Activated naive CD4-positive, alpha-beta T cell treated with anti-CD3 and anti-CD28 coated beads, Interleukin-2, amount 10 ng/mL, durations not matched to agents 7 days and 5 days (primary cell): ENCODE measurements around the gene IL20RA.
A peak's percentile ranks its signal among the peaks of the same experiment; 100 is the strongest.
"Not testable (repeated sequence)": the region's sequence is repeated elsewhere in the genome, so short reads cannot be mapped to it uniquely, and the experiment has no call there.

ENCODE experiments used
- CTCF ChIA-PET: fragments of 350-600 bp; sonication (Branson Sonifier 250); formaldehyde crosslinking; loops from one replicate; lab custom pipeline; 2021; ENCODE audit warnings: antibody characterized with exemption; lab: Charles Lee
- DNase-seq: peaks from one replicate; pipeline ENCODE4 v3.0.0-alpha.2; 2020
- H3K27ac Mint-ChIP-seq: one replicate; pipeline ENCODE4 v1.8.0; 2021; ENCODE audit warnings: mild to moderate bottlenecking, moderate library complexity, mixed read lengths
- H3K27me3 Mint-ChIP-seq: one replicate; pipeline ENCODE4 v1.8.0; 2021; ENCODE audit warnings: mild to moderate bottlenecking, mixed read lengths
- H3K36me3 Mint-ChIP-seq: one replicate; pipeline ENCODE4 v1.8.0; 2021; ENCODE audit warnings: mixed read lengths
- H3K4me1 Mint-ChIP-seq: one replicate; pipeline ENCODE4 v1.8.0; 2021; ENCODE audit warnings: mixed read lengths
- H3K4me3 Mint-ChIP-seq: one replicate; pipeline ENCODE4 v1.8.0; 2021; ENCODE audit warnings: mild to moderate bottlenecking, moderate library complexity, mixed read lengths
- H3K9me3 Mint-ChIP-seq: one replicate; pipeline ENCODE4 v1.8.0; 2021; ENCODE audit warnings: mixed read lengths

The IL20RA gene, protein sequence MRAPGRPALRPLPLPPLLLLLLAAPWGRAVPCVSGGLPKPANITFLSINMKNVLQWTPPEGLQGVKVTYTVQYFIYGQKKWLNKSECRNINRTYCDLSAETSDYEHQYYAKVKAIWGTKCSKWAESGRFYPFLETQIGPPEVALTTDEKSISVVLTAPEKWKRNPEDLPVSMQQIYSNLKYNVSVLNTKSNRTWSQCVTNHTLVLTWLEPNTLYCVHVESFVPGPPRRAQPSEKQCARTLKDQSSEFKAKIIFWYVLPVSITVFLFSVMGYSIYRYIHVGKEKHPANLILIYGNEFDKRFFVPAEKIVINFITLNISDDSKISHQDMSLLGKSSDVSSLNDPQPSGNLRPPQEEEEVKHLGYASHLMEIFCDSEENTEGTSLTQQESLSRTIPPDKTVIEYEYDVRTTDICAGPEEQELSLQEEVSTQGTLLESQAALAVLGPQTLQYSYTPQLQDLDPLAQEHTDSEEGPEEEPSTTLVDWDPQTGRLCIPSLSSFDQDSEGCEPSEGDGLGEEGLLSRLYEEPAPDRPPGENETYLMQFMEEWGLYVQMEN

DNA sequence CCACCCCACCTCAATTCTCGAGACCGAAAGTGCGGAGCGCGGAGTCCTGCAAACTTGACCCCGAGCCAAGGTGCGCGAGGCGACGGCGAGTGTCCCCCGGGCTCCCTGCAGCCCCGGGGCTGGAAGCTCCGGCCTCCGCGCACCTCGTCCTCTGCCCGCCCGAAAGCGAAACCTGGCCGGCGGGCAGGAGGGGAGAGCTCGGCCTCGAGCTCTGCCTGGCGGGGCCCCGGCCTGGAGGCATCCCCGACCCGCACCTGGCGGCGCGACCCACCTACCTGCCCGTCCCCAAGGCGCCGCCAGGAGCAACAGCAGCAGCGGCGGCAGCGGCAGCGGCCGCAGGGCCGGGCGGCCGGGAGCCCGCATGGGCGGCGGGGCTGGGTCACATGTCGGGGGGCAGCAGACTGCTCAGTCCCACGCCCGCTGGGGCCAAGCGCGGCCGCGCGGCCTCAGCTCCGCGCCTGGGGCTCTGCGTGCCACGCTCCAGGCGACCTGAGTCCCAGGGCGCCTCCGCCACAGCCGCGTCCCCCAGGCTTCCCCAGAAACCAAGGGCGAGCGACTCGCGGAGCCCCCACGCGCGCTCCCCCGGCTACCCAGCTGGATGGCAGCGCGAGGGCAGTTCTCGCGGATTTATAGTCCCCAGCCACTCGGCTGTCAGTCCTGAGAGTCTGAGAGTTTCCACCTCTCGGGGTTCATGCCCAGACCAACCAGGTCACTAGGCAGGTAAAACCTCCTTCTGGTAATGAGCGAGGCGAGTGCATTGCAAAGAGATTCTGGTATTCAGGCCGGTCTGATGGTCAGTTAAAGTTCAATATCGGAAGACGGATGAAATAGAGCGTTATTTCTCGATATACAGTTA is at the start of gene IL20RA:
Gene IL20RA, minus strand, starts transcription at position 600 of the 856 bp plus-strand sequence. Its CDS starts 237 bp downstream, at position 363.
- H3K4me3 Mint-ChIP-seq: peak within 1 kb of the TSS; percentile 68
- CTCF ChIA-PET: no interaction called here
- peaks cover 79% of the 10 kb centered on the region for H3K27me3 Mint-ChIP-seq
- no peaks in the 10 kb centered on the region for H3K9me3 Mint-ChIP-seq
- peaks cover 2% of the 10 kb centered on the region for H3K36me3 Mint-ChIP-seq
- H3K27ac Mint-ChIP-seq: no peak within 1 kb of the TSS
- H3K4me1 Mint-ChIP-seq: peaks cover 6% of the 10 kb centered on the region
- DNase-seq: peak; percentile 29

GRCh38 chr6:137093183-137094069 is 48.7 kb upstream of the IL20RA start:
- H3K36me3 Mint-ChIP-seq: no peaks in the 10 kb centered on the region
- CTCF ChIA-PET: interaction anchor here (0.6 to 4.8 kb wide), 27 partner anchors 7 to 550 kb away, joined by 3 to 50 read pairs (median 3); no protein-coding TSS in a partner anchor
- H3K4me3 Mint-ChIP-seq: no peak overlapping the region
- H3K27ac Mint-ChIP-seq: no peak overlapping the region
- no peak for DNase-seq
- no peaks in the 10 kb centered on the region for H3K9me3 Mint-ChIP-seq
- H3K4me1 Mint-ChIP-seq: peaks cover 17% of the 10 kb centered on the region
- H3K27me3 Mint-ChIP-seq: peaks cover 10% of the 10 kb centered on the region

GRCh38 chr6:137092018-137092417 is 47.3 kb upstream of the IL20RA start:
- CTCF ChIA-PET: interaction anchor here (2.7 to 4.8 kb wide), 2 partner anchors 15 to 222 kb away, joined by 20 to 50 read pairs; no protein-coding TSS in a partner anchor
- DNase-seq: no peak

GRCh38 chr6:137089305-137089704 is 44.5 kb upstream of the IL20RA start:
- no peak overlapping the region for H3K4me3 Mint-ChIP-seq
- H3K27ac Mint-ChIP-seq: no peak overlapping the region
- CTCF ChIA-PET: interaction anchor here (1.7 kb wide), 1 partner anchor 12 kb away, joined by 8 read pairs; no protein-coding TSS in a partner anchor
- H3K9me3 Mint-ChIP-seq: no peaks in the 10 kb centered on the region
- no peak for DNase-seq
- H3K36me3 Mint-ChIP-seq: no peaks in the 10 kb centered on the region
- H3K4me1 Mint-ChIP-seq: peaks cover 2% of the 10 kb centered on the region
- peaks cover 15% of the 10 kb centered on the region for H3K27me3 Mint-ChIP-seq

More at GRCh38 chr6:137092018-137092417, 47.3 kb upstream of the IL20RA start:
- Mint-ChIP-seq H3K36me3 (no peaks in the 10 kb centered on the region), H3K27me3 (peaks cover 10% of the 10 kb centered on the region), H3K9me3 (no peaks in the 10 kb centered on the region), H3K4me1 (peaks cover 17% of the 10 kb centered on the region), H3K4me3 (no peak overlapping the region), H3K27ac (peak overlapping the region; percentile 42)

DNA sequence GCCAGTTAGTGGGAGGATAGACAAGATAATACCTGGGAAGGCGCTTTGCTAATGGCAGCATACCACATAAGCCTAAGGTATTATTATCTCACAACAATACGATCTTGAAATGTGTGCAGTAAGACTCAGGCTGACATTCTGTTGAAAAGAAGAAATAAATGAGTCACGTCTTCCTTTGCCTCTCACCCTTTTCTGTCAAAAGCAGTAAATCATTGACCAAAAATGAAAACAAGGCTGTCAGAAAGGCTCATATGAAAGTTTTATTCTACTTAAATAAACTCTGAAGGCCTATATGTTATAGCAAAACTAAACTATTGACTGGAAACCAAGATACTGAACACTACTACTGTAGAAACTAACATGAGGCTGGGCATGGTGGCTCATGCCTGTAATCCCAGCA is 43.1 kb upstream of the IL20RA start:
- Mint-ChIP-seq H3K4me1 (no peaks in the 10 kb centered on the region), H3K9me3 (no peaks in the 10 kb centered on the region), H3K36me3 (no peaks in the 10 kb centered on the region), H3K27me3 (peaks cover 17% of the 10 kb centered on the region), H3K4me3 (no peak overlapping the region), H3K27ac (no peak overlapping the region)
- DNase-seq: no peak
- CTCF ChIA-PET: interaction anchor here (0.7 to 1.7 kb wide), 2 partner anchors 11 to 413 kb away, joined by 4 to 8 read pairs; no protein-coding TSS in a partner anchor

DNA sequence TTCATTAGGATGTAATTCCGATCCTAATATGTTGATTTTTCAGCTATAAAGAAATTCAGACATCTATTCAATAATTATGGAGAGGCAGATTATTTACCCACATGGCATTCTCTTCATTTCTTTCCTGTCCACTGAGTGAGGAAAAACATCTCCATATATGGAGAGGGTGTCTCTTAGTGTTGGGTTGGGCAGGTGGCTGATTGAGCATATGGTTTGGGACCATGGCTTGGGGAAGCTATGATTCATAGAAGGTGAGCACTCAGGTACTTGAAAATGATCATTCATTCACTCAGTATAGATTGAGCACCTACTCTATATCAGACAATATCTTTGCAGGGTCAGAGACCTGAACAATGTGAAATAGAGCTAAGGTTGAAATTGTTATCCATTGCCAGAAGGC is 41.3 kb upstream of the IL20RA start:
- Mint-ChIP-seq H3K4me3 (no peak overlapping the region), H3K4me1 (no peaks in the 10 kb centered on the region), H3K9me3 (no peaks in the 10 kb centered on the region), H3K27ac (no peak overlapping the region), H3K36me3 (no peaks in the 10 kb centered on the region), H3K27me3 (peaks cover 14% of the 10 kb centered on the region)
- CTCF ChIA-PET: interaction anchor here (0.7 to 1.0 kb wide), 2 partner anchors 8 to 258 kb away, joined by 3 to 4 read pairs; no protein-coding TSS in a partner anchor
- no peak for DNase-seq

DNA sequence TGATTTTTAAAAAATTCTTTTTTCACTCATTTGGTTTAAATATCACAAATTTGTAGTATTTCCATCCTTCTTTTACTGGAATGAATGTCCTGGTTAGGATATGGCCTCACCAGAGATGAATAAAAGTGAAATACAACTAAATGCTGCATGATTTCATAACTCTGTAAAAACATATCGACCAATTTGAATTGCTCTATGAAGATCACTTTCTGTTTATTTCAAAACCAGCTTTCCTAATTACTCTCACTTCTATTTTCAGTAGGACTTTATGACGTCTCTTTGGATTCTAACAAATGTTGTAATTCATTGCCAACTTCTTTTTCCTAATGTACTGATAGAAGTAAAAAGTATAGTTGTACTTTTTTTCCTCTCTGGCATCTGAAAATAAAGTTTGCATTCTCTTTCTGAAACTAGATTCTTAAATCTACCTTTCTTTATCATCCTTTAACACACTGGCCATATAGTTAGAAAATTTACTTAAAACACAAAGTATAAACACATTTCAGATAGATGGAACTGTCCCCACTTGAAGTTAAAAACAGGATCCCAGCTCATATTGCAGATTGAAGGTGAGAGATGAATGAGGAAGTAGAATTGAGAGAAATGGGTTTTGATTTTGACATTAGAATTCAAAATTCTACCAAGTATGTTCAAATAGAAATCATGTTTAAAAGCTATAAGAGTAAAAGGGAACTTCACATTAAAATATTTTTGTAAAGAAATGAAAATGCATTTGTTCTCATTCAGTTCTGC is 40.3 kb upstream of the IL20RA start:
- DNase-seq: no peak
- Mint-ChIP-seq H3K4me1 (no peaks in the 10 kb centered on the region), H3K4me3 (no peak overlapping the region), H3K27me3 (peaks cover 23% of the 10 kb centered on the region), H3K36me3 (no peaks in the 10 kb centered on the region), H3K27ac (no peak overlapping the region), H3K9me3 (no peaks in the 10 kb centered on the region)
- CTCF ChIA-PET: interaction anchor here (1.0 to 1.3 kb wide), 2 partner anchors 9 to 230 kb away, joined by 3 to 4 read pairs; no protein-coding TSS in a partner anchor

DNA sequence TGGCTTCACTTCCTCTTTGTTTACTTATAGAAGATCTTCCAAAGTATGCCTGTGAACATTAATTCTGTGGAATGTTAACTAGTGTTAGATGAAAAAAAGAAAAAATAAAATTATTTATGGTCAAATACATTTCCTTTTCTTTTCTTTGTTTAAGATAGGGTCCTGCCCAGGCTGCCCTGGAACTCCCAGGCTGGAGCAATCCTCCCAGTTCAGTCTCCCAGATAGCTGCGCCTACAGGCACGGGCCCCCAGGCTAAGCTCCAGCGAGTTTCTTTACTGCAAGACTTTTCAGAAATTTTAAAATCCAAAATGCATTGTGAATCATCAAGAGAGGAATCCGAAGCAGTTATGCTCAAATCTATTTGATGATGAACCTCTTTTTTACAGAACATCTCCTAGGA is 39.3 kb upstream of the IL20RA start:
- Mint-ChIP-seq H3K4me1 (no peaks in the 10 kb centered on the region), H3K9me3 (no peaks in the 10 kb centered on the region), H3K36me3 (no peaks in the 10 kb centered on the region), H3K27ac (no peak overlapping the region), H3K27me3 (peaks cover 22% of the 10 kb centered on the region), H3K4me3 (no peak overlapping the region)
- CTCF ChIA-PET: interaction anchor here (1.3 kb wide), 1 partner anchor 231 kb away, joined by 3 read pairs; no protein-coding TSS in a partner anchor
- no peak for DNase-seq

GRCh38 chr6:137081997-137082396 is 37.2 kb upstream of the IL20RA start:
- no peak for DNase-seq
- H3K36me3 Mint-ChIP-seq: no peaks in the 10 kb centered on the region
- H3K4me1 Mint-ChIP-seq: no peaks in the 10 kb centered on the region
- peaks cover 23% of the 10 kb centered on the region for H3K27me3 Mint-ChIP-seq
- H3K9me3 Mint-ChIP-seq: no peaks in the 10 kb centered on the region
- H3K27ac Mint-ChIP-seq: no peak overlapping the region
- no peak overlapping the region for H3K4me3 Mint-ChIP-seq
- CTCF ChIA-PET: no interaction called here

DNA sequence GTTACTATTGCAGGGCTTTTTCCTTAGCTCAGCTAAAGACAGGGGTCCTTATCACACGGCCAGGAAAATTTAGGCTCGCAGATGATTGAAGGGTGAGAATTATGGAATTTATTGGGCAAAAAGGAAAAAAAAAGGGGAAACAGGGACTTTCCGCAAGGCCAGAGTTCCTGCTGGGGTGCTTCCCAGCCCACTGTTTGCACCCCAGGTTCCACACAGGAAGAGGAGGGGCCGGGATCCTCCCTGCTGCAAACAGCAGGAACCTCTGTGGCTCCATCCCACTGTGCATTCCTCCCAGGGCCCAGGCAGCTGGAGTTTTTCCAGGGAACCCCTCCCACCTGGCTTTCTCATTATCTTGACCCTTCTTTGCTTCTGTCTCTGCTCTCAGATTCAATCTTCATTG is 35.9 kb upstream of the IL20RA start:
- H3K27me3 Mint-ChIP-seq: peaks cover 23% of the 10 kb centered on the region
- no peak overlapping the region for H3K27ac Mint-ChIP-seq
- no peaks in the 10 kb centered on the region for H3K36me3 Mint-ChIP-seq
- H3K9me3 Mint-ChIP-seq: no peaks in the 10 kb centered on the region
- DNase-seq: no peak
- no peak overlapping the region for H3K4me3 Mint-ChIP-seq
- H3K4me1 Mint-ChIP-seq: no peaks in the 10 kb centered on the region
- CTCF ChIA-PET: no interaction called here

- CTCF ChIA-PET: interaction anchor here (0.9 to 3.0 kb wide), 11 partner anchors 9 to 350 kb away, joined by 3 to 20 read pairs (median 5); no protein-coding TSS in a partner anchor
- Mint-ChIP-seq H3K27ac (no peak overlapping the region), H3K27me3 (peaks cover 43% of the 10 kb centered on the region)
Observed at GRCh38 chr6:137076277-137077068, 31.7 kb upstream of the IL20RA start.

GRCh38 chr6:137075790-137076189 is 31.0 kb upstream of the IL20RA start:
- CTCF ChIA-PET: interaction anchor here (0.9 to 2.3 kb wide), 6 partner anchors 8 to 339 kb away, joined by 3 to 16 read pairs (median 4); no protein-coding TSS in a partner anchor
- not testable (repeated sequence) for DNase-seq, H3K36me3 Mint-ChIP-seq, H3K4me3 Mint-ChIP-seq, H3K4me1 Mint-ChIP-seq, H3K9me3 Mint-ChIP-seq, H3K27ac Mint-ChIP-seq
- H3K27me3 Mint-ChIP-seq: peaks cover 47% of the 10 kb centered on the region

More at GRCh38 chr6:137076277-137077068, 31.7 kb upstream of the IL20RA start:
- peak; percentile 70 for DNase-seq
- Mint-ChIP-seq H3K4me1 (no peaks in the 10 kb centered on the region), H3K36me3 (no peaks in the 10 kb centered on the region), H3K4me3 (no peak overlapping the region), H3K9me3 (no peaks in the 10 kb centered on the region)
